NCI-H748 (cell line): ENCODE measurements around the gene SAYSD1.

Experiments
- DNase-seq: peaks from one replicate; lab custom pipeline; 2025; ENCODE audit not compliant: unreplicated experiment; lab: John Stamatoyannopoulos, UW

The SAYSD1 gene

DNA sequence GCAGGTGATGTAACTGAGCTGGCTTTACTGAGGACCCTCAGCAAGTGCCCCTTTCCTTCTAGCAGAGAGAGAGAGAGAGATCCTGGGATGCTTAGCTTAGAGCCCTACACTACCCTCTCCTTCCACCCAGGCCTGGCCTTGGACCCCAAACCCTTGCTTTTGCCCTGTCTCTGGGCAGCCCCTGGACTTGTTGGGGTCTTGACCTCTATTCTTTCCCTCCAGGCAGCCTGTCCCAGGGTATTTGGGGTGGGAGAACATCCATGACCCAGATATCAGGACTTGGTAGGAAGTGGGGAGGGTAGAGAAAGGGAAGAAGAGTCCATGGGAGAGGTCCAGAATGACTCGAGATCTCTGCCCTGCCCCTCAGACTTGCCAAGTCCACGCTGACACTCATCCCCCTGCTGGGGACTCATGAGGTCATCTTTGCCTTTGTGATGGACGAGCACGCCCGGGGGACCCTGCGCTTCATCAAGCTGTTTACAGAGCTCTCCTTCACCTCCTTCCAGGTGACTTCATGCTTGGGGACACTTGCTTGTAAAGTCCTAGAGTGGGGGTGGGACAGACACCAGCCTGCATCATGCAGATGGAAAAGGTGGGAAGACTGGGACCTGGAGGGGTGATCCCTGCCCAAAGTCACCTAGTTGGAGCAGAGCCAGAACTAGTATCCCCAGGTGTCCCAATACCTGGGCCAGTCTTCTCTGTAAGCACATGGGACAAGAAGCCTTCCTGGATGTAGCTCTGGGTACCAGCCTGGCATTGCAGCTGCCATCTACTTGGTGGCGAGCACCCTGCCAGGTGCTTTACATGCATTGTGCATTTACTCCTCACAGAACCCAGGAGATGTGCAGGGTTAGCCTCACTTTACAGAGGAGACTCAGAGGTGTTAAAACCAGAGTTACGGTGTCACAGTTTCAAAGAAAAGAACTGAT lies 35.5 kb downstream of the SAYSD1 start:
- DNase-seq, result no peak

DNA sequence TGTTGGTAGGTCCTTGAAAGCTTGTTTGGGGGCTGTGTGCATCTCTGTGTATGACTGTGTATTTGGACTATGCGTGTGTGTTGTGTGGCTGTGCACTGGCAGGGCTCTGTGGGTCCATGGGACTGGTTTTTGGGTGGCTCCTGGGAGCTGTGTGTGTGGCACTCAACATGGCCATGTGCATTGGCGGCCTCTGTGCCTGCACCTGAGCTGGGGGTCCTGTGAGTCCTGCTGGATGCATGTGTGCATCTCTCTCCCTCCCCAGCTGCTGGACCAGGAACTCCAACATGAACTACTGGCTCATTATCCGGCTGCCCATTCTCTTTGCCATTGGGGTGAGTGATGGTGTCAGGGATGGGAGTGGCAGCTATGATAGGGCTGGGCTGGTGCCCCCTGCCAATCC lies 36.3 kb downstream of the SAYSD1 start:
- DNase-seq, result no peak

DNA sequence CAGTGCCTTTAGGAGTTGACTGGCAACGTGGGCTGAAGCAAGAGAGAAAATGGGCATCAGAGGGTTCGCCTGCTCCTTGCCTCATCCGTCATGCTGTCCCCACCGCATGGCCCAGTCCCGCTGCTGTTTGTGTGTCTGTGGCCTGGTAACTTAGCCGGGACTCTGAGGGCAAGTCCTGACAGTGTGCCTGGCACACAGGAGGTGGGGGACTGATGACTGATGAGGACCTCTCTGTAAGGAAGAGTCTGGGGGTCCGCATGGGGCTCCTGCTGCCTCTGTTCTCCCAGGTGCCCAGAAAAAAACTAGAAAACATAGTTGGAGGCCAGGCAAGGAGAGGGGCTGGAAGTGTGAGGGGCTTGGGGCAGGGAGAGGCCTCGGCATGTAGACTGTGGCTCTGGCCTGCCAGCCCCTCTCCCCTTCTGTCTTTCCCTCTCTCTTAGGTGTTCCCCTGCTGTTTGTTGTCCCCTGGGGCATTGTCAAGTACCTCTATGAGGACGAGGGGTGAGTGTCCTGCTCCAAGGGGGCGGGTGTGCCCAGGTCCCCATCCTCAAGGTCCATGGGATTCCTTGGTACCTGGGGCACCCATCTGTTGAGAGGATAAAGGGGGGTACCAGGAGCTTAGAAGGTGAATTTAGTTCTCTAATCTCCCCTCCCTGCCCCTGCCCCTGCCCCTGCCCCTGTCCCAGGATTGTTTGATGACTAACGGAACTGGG lies 36.9 kb downstream of the SAYSD1 start:
- no peak for DNase-seq

DNA sequence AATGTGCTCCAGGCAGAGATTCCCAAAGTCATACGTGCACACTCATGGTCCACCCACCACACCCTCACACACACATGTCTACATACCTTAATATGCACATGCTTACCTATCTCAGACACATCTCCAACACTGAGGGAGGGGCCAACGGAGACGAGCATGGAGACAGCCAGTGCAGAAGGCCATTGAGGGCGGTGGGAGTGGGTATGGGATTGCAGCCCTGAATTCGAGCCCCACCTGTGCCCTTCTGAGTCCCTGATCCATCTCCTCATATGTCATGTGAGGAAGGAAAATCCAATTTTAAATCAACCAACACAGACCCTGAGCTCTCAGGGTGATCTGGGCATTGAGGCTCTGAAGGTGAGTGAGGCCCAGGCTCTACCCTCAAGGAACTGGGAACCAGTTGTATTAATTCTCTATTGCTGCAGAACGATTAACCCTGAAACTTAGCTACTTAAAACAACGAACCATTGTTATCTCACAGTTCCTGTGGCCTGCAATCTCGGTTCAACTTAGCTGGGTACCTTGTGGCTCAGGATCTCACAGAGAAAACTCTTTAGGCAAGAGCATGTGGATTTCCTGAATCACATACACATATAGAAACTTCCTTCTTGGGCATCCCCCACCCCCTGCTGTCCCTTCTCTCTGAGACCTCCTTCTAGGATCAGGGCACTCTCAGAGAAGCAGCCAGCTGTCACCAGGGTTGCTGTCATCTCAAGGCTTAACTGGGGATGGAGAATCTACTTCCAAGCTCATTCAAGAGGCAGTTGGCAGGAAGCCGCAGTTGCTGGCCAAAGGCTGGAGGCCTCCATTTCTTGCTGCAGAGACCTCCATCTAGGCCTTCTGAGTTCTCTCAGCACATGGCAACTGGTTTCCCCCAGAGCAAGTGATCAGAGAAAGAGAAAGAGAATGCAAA lies 38.1 kb downstream of the SAYSD1 start:
- no peak for DNase-seq

DNA sequence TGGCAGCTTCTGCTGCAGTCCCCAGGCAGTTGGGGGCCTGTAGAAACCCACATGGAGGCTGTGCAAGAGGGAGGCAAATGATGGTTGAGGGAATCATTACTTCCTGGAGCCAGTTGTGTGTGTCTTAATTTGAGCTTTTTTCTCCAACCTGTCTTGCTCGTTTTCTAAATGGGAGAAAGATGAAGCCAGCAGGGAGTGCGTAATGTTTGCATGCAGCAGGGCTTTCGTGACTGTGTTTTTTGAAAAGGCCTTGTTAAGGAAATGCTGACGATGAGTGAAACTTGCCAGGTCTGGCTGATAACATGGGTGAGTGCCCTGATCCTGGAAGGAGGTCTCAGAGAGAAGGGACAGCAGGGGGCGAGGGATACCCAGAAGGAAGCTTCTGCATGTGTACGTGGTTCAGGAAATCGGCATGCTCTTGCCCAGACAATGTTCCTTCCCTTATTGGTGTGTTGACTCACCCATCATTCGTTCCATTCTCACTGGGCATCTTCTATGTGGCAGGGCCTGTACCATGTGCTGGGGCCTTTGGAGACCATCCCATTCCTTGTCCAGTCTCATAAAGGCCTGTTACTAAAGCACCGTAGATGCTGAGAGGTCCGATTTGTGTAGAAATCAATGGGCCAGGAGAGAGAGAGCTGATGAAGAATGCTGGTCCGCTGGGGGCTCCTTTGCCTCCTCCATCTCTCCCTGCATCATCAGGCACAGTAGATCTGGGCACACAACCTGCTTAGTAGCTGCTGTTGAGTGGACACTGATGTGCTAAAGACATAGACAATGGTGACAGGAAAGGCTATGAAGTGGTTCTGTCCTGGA lies 39.0 kb downstream of the SAYSD1 start:
- no peak for DNase-seq

DNA sequence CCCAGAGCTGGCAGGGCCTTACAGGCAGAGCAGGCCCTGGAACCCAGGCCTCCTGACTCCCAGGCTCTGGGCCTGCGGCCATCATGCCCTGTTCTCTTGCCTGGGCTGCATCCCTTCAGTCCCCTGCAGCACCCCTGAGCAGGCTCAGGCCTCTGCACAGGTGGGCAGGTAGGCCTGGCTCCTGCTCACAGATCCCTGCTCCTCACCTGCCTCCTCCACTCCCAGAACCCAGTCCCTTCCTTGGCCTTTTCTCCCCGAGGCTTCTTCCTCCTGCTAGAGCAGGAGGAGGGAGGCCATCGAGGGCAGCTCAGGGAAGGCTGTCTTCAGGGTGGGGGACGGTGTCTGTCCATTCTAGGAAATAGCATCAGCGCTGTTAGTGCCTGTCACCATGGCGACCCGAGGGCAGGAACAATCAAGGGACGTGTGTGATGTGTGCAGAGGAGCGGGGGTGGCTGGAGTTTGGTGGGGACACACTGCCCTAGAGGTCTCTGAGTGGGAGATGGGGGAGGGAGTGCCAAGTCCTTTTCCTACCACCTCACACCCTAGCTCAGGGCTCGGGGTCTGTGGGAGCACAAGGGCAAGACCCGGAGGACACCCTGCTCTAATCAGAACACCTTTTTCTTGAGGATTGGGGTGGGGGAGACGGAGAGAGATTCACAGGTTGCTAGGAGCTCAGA lies 39.8 kb downstream of the SAYSD1 start:
- peak; percentile 8 for DNase-seq

DNA sequence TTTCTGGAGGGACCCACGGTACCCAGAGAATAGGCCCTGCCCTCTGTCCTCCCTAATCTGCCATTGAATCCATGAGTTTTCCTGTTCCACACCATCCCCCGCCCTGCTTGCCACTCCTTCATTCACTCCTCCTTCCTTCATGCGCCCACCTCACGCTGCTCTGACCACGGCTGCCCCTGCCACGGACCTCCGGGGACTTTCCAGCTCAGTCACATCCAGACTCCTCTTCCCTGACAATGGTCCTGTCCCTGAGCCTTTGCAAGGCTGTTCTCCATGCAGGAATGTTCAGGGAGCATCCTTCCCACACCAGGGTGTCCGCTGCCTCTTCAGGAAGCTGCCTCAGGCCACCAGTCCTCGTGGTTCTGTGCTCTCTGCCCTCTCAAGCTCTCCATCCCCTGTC lies 40.5 kb downstream of the SAYSD1 start:
- DNase-seq, result no peak

DNA sequence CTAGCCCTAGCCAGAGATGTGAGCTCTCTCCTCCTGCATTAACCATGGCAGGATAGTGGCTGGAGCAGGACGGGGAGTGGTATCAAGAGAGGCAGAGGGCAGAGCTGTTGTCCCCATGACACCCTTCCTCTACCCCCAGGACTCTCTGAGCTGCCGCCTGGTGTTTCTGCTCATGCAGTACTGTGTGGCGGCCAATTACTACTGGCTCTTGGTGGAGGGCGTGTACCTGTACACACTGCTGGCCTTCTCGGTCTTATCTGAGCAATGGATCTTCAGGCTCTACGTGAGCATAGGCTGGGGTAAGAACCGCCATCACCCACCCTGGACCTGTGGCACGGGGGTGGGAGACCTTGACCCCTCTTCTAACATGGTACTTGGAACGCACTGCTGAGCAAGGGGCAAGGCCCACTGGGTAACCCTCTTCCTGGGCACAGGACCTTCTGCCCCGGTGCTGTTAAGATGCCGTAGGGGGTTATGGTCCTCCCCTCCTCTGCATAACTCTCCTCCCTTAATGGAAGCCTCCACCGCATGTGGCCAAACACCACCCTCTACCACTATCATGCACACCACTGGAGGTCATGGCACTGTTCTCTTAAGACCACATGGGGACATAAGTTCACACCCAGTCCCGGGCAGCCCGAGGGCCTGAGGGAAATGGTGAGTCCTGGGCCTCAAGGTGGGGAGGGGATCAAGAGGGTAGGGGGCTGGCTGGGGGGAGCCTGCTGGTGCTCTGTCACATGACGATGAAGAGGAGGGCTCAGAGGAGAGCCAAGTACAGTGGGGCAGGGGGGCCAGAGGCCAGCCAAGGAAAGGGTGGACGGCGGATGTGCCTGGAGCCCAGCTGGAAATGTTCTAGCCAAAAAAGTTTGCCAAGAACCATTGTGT lies 41.3 kb downstream of the SAYSD1 start:
- DNase-seq, result no peak

DNA sequence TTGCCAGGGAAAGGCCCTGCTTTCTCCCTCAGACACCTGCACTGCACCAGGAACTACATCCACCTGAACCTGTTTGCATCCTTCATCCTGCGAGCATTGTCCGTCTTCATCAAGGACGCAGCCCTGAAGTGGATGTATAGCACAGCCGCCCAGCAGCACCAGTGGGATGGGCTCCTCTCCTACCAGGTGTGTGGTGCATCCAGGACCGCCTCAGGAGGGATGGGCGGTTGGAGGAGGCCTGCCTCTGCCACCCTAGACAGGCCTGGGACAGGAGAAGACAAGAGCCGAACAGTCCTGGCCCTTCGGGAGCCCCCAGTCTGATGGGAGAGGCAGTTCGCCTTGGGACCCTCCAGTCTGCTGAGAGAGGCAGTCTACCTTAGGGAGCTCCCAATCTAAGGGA lies 42.2 kb downstream of the SAYSD1 start:
- no peak for DNase-seq

DNA sequence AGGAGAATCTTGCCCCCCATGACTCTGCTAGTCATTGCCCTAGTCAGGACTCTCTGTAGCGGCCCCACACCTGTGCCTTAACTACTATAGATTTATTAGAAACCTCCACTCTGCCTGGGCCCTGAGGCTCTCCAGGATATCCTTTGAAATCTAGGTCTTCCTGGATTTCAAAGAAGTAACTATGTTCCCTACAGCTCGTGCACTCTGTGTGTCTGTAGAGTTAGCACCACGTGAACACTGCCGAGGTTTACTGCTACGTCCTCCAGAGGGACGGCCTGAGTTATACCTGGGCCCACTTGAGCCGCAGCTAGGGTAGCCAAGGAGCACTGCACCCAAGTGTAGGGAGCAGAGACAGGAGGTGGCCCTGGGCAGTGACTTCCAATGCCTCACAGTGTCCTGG lies 46.6 kb downstream of the SAYSD1 start:
- DNase-seq, result no peak

DNA sequence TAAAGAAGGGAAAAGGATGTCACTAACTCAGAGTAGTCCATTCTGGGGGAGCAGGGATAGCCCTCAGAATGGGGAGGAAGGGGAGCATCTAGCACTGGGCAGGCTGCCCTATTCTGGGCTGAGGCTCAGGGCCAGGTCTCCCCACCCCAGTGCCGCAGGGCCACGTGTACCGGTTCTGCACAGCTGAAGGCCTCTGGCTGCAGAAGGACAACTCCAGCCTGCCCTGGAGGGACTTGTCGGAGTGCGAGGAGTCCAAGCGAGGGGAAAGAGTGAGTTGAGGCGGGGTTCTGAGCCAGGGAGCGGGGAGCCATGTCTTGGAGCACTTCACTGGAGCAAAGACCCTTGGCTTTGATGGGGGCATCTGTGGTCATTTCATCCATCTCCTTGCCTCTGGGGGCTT lies 49.4 kb downstream of the SAYSD1 start:
- DNase-seq, result no peak

DNA sequence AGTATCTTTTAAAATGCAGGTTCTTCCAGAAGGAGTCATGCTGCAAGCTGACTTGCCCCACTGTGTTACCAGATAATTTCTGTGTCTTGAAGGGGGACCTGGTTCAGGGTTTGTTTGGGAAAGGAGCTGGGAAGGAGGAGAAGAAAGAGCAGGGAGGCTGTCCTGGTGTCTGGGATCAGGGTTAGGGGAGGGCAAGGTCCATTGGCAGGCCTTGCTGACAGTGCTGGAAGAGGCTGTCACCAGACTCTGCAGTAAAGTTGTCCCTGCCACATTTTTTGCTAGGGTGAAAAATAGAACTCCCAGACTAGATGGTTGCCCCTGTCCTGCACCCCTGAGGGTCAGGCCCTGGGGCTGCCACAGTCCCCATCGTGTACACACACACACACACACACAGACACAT lies 51.5 kb downstream of the SAYSD1 start:
- DNase-seq, result no peak

DNA sequence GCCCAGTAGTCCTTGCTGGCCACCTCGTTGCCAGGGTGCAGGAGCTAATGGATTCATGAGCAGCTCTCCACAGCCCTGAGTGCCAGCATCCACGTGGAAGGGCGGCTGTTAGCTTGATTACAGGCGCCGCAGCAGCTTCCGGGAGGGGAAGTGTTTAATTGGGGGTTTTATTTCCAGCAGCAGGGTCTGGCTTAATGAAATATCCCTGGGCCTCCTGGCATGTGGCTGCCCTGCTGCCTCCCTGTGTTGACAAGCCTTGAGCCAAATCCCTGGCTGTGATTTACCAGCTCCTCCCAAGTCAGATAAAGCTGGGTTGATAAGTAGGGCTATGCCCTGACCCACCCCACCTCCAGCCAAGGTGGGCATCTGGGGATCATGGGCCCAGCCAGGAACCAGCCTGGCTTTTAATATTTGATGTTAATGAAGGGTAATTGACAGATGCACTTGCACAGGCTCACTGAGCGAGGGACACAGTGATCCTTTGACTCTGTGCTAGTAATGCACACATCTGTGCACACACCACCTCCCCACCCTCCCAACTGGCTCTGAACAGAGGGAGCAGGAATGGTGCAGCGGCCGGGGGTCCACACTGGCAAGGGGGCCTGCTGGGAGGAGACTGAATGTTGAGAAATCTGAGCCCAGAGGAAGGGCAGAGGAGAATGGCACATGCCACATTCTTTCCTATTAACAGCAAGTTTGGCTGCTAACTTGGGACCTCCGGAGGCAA lies 52.8 kb downstream of the SAYSD1 start:
- DNase-seq, result peak; percentile 87

DNA sequence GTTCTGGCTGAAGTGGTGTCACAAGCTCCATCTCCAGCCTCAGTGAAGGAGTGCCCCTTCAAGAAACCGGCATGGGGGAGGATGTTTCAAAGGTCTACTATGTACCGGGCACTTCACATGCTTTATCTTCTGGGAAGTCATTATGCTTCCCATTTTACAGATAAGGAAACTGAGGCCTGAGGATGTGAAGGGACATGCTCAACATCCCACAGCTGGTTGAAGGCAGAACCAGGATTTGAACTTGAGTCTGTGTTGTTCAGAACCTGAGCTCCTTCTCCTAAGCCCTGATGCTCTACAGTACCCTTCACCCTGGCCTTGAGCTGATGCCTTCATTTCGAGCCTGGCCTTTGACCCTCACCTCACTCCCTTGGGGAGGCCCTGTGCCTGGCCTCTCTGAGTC lies 53.4 kb downstream of the SAYSD1 start:
- no peak for DNase-seq

DNA sequence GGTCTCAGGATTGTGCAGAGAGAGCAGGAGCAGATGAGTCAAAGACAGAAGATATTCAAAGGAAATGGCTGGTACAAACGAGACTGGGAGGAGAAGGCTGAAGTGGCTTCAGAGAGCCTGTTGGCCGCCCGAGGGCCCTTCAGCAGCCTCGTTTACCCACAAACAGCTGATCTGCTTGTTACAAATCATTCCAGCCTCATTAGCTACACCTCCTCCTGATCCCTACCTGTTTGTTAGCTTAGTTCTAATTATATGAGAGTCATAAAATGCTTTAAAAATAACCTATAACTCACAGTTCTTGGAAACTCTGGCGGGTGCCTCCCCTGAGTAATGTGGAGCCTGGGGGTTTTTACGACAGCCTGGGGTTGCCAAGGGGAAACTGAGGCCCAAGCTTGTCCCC lies 53.8 kb downstream of the SAYSD1 start:
- no peak for DNase-seq

DNA sequence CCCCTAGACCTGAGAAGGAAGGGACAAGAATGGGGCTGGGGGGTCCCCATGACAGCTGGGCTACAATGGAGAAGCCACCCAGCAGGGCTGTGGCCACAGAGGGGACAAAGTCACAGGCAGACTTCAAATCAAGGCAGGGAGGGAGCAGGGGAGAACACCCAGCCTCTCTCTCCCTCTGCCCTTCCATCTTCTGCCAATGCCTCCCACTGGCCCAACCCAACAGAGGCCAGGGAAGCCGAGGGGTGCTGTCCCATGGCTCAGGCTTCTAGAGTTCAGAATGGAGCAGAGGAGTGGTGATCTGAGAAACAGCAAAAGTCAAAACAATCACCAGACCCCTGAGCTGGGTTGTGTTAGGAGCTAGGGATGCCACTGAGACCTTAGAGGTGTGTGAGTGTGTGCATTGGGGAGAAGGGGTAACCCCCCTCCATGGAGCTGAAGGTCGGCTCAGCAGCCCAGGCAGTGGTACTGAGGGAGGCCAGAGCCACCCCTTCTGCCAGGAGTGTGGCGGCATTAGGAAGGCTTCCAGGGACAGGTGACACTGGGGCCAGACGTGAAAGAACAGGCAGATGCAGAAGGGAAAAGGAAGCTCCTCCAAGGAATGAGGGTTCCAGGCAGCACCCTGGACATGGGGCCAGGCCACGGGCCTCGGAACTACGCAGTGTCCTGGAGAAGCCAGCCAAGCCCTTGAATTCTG lies 54.4 kb downstream of the SAYSD1 start:
- no peak for DNase-seq

DNA sequence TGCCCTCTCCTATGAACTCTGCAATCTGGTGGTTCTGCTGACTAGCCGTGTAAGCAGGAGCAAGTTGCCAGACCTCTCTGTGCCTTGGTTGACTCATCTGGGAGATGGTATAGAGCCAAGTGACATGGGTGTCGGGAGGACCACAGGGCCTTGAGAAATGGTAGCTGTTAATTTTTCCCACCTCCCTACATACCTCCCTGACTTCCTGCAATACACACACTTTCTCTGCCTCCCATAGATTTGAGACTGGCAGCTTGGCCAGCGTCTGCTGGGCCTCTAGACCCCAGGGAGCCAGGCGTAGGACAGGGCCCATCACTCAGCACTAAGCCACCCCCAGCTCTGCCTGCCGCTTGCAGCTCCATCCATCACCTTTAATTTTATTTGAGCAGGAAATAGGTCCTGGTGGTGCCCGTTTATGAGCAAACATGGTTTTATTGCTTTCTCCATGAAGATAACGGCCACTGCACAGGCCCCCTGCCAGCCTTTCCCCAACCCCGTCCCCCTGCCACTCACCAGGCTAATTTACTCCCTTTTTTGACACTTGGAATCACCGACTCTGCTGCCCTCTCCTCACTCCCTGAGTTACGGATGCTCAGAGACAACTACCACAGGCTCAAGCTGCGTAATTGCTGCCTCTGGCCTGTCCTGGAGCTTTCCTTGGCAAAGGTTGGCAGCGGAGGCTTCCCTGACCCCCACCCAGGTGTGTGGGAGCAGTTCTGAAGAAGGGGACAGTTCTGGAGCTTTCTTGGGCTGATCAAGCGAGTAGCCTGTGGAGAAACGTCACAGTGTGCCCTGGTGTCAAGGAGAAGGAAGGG lies 55.3 kb downstream of the SAYSD1 start:
- peak; percentile 87 for DNase-seq
